T-helper 2 cell treated with Interferon-gamma antibody and Interleukin-4, amounts not matched to agents 5 μg/mL and 100 μg/mL, for 36 hours (primary cell): ENCODE measurements around the gene TMED4.

Experiments used
- DNase-seq: peaks from one replicate; pipeline ENCODE4 v3.0.0; 2021; ENCODE audit warnings: low spot score
- H3K27ac Mint-ChIP-seq: one replicate; pipeline ENCODE4 v1.8.0; 2021; ENCODE audit warnings: mild to moderate bottlenecking, mixed read lengths
- H3K27me3 Mint-ChIP-seq: one replicate; pipeline ENCODE4 v1.8.0; 2021; ENCODE audit warnings: low read depth, mixed read lengths
- H3K36me3 Mint-ChIP-seq: one replicate; pipeline ENCODE4 v1.8.0; 2021; ENCODE audit warnings: low read depth, mixed read lengths
- H3K4me1 Mint-ChIP-seq: one replicate; pipeline ENCODE4 v1.8.0; 2021; ENCODE audit warnings: low read depth, mixed read lengths
- H3K4me3 Mint-ChIP-seq: one replicate; pipeline ENCODE4 v1.8.0; 2022; ENCODE audit warnings: mild to moderate bottlenecking, moderate library complexity, mixed read lengths
- H3K9me3 Mint-ChIP-seq: one replicate; pipeline ENCODE4 v1.8.0; 2021; ENCODE audit warnings: mixed read lengths

The TMED4 gene

DNA sequence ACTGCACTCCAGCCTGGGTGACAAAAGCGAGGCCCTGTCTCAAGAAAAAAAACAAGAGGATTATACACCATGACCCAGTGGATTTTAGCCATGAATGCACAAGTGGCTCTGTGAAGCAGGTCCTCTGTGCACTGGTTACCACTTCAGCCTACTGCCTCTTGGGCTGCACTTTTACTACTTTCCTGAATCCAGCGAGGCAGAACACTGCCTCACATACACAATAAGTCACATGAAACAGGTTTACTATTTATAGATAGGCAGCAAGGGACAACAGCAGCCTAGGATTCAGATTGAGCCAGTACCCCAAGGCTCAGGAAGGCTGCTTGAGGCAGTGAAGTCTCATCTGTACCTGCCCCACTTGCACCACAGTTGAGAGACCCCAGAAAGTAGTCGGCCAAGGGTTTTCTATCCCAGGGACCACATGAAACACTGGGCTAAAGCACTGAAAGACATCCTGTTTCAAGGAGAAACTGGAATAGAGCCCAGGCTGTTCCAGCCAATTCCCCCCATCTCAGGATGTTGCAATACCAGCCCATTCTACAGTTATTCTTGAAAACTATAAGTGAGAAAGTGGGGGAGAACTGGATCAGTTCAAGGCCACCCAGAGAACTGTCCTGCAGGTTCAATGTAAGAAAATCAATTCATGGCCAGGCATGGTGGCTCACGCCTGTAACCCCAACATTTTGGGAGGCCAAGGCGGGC lies 14.1 kb upstream of the TMED4 start:
- no peaks in the 10 kb centered on the region for H3K9me3 Mint-ChIP-seq
- no peaks in the 10 kb centered on the region for H3K36me3 Mint-ChIP-seq
- H3K27me3 Mint-ChIP-seq = peaks cover 21% of the 10 kb centered on the region
- H3K4me3 Mint-ChIP-seq = no peak overlapping the region
- H3K4me1 Mint-ChIP-seq = peaks cover 2% of the 10 kb centered on the region
- H3K27ac Mint-ChIP-seq = no peak overlapping the region
- no peak for DNase-seq

- Mint-ChIP-seq H3K9me3 (no peaks in the 10 kb centered on the region), H3K4me1 (peaks cover 7% of the 10 kb centered on the region), H3K36me3 (no peaks in the 10 kb centered on the region), H3K4me3 (no peak overlapping the region), H3K27me3 (peaks cover 4% of the 10 kb centered on the region), H3K27ac (no peak overlapping the region)
- DNase-seq = no peak
These were observed 8.9 kb upstream of the TMED4 start for GRCh38 chr7:44590910-44591309.

DNA sequence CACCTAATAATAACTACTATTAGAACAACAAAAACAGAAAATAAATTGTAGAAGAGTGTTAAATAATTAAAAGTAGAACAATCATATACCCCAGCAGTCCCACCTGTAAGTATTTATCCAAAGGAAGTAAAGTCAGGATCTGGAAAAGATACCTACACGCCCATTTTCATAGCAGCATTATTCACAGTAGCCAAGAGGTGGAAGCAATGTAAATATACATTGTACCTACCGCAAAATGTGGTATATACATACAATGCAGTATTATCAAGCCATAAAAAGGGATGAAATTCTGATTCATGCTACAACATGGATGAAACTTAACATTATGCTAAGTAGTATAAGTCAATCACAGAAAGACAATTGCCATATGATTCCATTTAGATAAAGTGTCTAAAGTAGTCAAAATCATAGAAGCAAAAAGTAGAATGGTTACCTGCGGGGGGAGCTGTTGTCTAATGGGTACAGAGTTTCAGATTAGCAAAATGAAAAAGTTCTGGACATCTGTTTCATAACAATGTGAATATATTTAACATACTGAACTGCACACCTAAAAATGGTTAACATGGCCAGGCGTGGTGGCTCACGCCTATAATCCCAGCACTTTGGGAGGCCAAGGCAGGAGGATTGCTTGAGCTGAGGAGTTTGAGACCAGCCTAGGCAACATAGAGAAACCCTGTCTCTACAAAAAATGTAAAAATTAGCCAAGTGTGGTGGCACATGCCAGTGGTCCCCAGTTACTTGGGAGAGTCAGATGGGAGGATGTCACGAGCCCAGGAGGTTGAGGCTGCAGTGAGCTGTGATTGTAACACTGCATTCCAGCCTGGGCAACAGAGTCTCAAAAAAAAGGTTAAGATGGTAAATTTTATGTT lies 6.0 kb upstream of the TMED4 start:
- H3K27ac Mint-ChIP-seq = no peak overlapping the region
- peaks cover 9% of the 10 kb centered on the region for H3K27me3 Mint-ChIP-seq
- H3K4me1 Mint-ChIP-seq = peaks cover 7% of the 10 kb centered on the region
- no peaks in the 10 kb centered on the region for H3K9me3 Mint-ChIP-seq
- H3K36me3 Mint-ChIP-seq = no peaks in the 10 kb centered on the region
- H3K4me3 Mint-ChIP-seq = no peak overlapping the region
- DNase-seq = peak; percentile 40

GRCh38 chr7:44583146-44583865 lies 1.3 kb upstream of the TMED4 start:
- H3K4me1 Mint-ChIP-seq = peaks cover 24% of the 10 kb centered on the region
- no peak for DNase-seq
- H3K9me3 Mint-ChIP-seq = no peaks in the 10 kb centered on the region
- H3K27ac Mint-ChIP-seq = peak overlapping the region; percentile 89
- H3K27me3 Mint-ChIP-seq = peaks cover 8% of the 10 kb centered on the region
- H3K4me3 Mint-ChIP-seq = peak overlapping the region; percentile 93
- peaks cover 21% of the 10 kb centered on the region for H3K36me3 Mint-ChIP-seq

- peak overlapping the region; percentile 85 for H3K27ac Mint-ChIP-seq
- no peaks in the 10 kb centered on the region for H3K9me3 Mint-ChIP-seq
- H3K27me3 Mint-ChIP-seq = peaks cover 8% of the 10 kb centered on the region
- peaks cover 20% of the 10 kb centered on the region for H3K4me1 Mint-ChIP-seq
- DNase-seq = peak; percentile 41
- peak overlapping the region; percentile 93 for H3K4me3 Mint-ChIP-seq
- peaks cover 23% of the 10 kb centered on the region for H3K36me3 Mint-ChIP-seq
These were observed 819 bp downstream of the TMED4 start for GRCh38 chr7:44580945-44581878.

- no peaks in the 10 kb centered on the region for H3K9me3 Mint-ChIP-seq
- peaks cover 39% of the 10 kb centered on the region for H3K4me1 Mint-ChIP-seq
- peak overlapping the region; percentile 3 for H3K4me3 Mint-ChIP-seq
- H3K27ac Mint-ChIP-seq = no peak overlapping the region
- no peak for DNase-seq
- no peaks in the 10 kb centered on the region for H3K27me3 Mint-ChIP-seq
- peaks cover 57% of the 10 kb centered on the region for H3K36me3 Mint-ChIP-seq
These were observed 5.8 kb downstream of the TMED4 start for GRCh38 chr7:44576228-44576627.

DNA sequence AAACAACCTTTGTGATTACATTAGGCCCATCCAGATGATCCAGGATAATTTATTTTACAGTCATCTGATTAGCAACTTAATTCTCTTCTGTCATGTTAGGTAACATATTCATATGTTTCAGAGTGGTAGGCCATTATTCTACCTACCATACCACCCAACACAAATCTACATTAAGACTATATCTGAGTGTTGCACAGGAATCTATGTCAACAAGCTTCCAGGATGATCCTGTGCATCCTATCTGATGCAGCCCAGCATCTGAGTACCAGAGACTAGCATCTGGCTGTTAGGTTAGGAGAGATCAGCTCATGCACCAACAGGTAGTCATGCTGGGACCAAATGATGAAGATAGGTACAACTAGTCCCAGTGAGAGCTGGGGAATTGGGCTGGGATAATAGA lies 7.0 kb downstream of the TMED4 start:
- peaks cover 33% of the 10 kb centered on the region for H3K4me1 Mint-ChIP-seq
- peak overlapping the region; percentile 99 for H3K4me3 Mint-ChIP-seq
- DNase-seq = no peak
- no peaks in the 10 kb centered on the region for H3K9me3 Mint-ChIP-seq
- H3K27me3 Mint-ChIP-seq = no peaks in the 10 kb centered on the region
- peaks cover 59% of the 10 kb centered on the region for H3K36me3 Mint-ChIP-seq
- peak overlapping the region; percentile 95 for H3K27ac Mint-ChIP-seq

- peaks cover 59% of the 10 kb centered on the region for H3K36me3 Mint-ChIP-seq
- H3K27me3 Mint-ChIP-seq = no peaks in the 10 kb centered on the region
- H3K4me3 Mint-ChIP-seq = peak overlapping the region; percentile 99
- H3K4me1 Mint-ChIP-seq = peaks cover 29% of the 10 kb centered on the region
- H3K27ac Mint-ChIP-seq = peak overlapping the region; percentile 95
- no peak for DNase-seq
- no peaks in the 10 kb centered on the region for H3K9me3 Mint-ChIP-seq
These were observed 7.7 kb downstream of the TMED4 start for GRCh38 chr7:44574287-44574872.

DNA sequence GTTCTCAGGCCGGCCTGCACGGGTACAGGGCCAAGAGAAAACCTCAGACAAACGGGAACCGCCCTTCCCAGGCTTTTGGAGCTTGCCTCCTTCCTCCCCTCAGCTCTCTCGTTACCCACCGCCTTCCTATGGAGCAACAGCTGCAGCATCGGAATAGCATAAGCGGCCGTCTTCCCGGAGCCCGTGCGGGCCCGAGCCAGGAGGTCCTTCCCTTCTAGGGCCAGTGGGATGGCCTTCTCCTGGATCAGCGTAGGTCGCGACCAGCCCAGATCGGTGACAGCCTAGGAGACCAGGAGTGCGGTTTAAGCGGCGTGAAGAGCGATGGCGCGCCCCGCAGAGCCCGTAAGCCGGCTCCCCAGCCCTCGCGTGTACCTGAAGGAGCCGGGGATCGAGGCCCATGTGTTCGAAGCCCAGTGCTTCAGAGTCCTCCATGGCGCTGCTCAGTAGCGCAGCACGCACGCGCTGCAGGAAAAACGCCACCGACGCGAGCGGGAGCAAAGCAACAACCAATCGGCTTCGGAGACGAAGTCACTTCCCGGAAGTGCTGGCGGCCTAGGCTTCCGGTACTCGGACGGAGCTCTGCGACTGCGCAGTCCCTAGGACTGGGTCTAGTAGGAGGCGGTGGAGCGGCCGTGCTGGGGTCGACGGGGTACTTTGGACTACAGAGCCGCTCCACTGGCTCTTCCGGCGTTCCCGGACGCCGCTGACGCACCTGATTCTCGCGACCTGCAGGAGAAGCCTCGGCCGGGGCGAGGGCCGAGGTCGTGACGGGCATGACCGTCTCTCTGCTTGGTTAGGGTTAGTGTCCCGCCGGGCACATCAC lies 8.4 kb downstream of the TMED4 start, which contains the start of gene DDX56:
DDX56 (minus strand) TSS at position 445 of the 823 bp plus-strand sequence; CDS start at position 432, 13 bp downstream.
- H3K27me3 Mint-ChIP-seq = no peaks in the 10 kb centered on the region

DNA sequence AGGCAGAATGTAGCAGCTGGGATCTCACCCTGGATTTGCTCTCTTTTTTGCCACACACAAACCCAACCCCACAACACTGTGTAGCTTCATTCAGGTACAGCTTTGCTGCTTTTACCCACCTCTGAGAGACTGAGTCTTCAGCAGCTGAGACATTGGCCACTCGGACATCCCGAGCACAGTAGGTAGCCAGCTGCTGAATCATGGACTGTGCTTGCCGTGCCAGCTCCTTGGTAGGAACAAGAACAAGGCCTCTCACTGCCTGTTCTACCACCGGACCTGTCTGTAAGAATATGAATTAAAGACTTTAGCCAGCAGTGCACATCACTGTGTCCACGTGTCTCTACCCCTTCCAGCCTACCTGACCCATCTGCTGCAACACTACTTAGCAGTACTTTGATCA lies 9.3 kb downstream of the TMED4 start:
- H3K4me1 Mint-ChIP-seq = peaks cover 28% of the 10 kb centered on the region
- peak overlapping the region; percentile 95 for H3K27ac Mint-ChIP-seq
- peaks cover 63% of the 10 kb centered on the region for H3K36me3 Mint-ChIP-seq
- H3K27me3 Mint-ChIP-seq = no peaks in the 10 kb centered on the region
- no peaks in the 10 kb centered on the region for H3K9me3 Mint-ChIP-seq
- DNase-seq = no peak
- H3K4me3 Mint-ChIP-seq = peak overlapping the region; percentile 99

More for the DNA sequence above, 8.4 kb downstream of the TMED4 start, which contains the start of gene DDX56:
- peak; percentile 94 for DNase-seq
- no peaks in the 10 kb centered on the region for H3K9me3 Mint-ChIP-seq
- H3K27ac Mint-ChIP-seq = peak within 1 kb of the TSS; percentile 95
- H3K4me3 Mint-ChIP-seq = peak within 1 kb of the TSS; percentile 99
- peaks cover 28% of the 10 kb centered on the region for H3K4me1 Mint-ChIP-seq
- H3K36me3 Mint-ChIP-seq = peaks cover 60% of the 10 kb centered on the region

GRCh38 chr7:44569959-44570358 lies 12.1 kb downstream of the TMED4 start:
- H3K36me3 Mint-ChIP-seq = peaks cover 70% of the 10 kb centered on the region
- H3K4me1 Mint-ChIP-seq = peaks cover 21% of the 10 kb centered on the region
- H3K27me3 Mint-ChIP-seq = no peaks in the 10 kb centered on the region
- no peaks in the 10 kb centered on the region for H3K9me3 Mint-ChIP-seq
- DNase-seq = no peak
- no peak overlapping the region for H3K4me3 Mint-ChIP-seq
- H3K27ac Mint-ChIP-seq = no peak overlapping the region
